K562 (cell line): ENCODE data around the gene RAD54L. TPM values are rescaled to one million over a fixed set of nuclear protein-coding genes. Genes with fewer than 3 reads are reported as not detected.

Source experiments
- BRD9 ChIP-seq: fragments of 450-650 bp; IDR thresholded peaks from 2 replicates; pipeline ENCODE4 v1.6.1; 2018; ENCODE audit warnings: low read depth; ENCODE audit not compliant: partially characterized antibody
- MAX ChIP-seq: sonication (generic); formaldehyde crosslinking; IDR thresholded peaks from 2 replicates; pipeline ENCODE4 v1.9.0; 2022; ENCODE audit warnings: mild to moderate bottlenecking, missing genetic modification reagents
- NBN ChIP-seq: fragments of 450-650 bp; IDR thresholded peaks from 2 replicates; pipeline ENCODE4 v1.6.1; 2016; ENCODE audit warnings: low read depth, mild to moderate bottlenecking
- PTRF ChIP-seq: fragments of 450-650 bp; IDR thresholded peaks from 2 replicates; pipeline ENCODE4 v1.6.1; 2016; ENCODE audit warnings: mild to moderate bottlenecking, missing genetic modification characterization, missing compliant biosample characterization
- REST ChIP-seq, 2 experiments: fragments of 450-650 bp; formaldehyde crosslinking in 1 of 2; IDR thresholded peaks; 2 replicates each; pipeline versions ENCODE4 v1.4.0 to v1.6.1; 2014 to 2020; ENCODE audit warnings: mild to moderate bottlenecking in 2 of 2, borderline replicate concordance in 1 of 2, low read depth in 1 of 2
- TBL1XR1 ChIP-seq, 2 experiments: IDR thresholded peaks; 2 replicates each; pipeline ENCODE4 v1.6.1; 2012; ENCODE audit warnings: improper control_type of control experiment in 2 of 2, low read length in 2 of 2, mild to moderate bottlenecking in 1 of 2
- ZNF512 ChIP-seq: IDR thresholded peaks from 2 replicates; pipeline ENCODE4 v1.6.1; 2016; ENCODE audit warnings: missing genetic modification characterization, missing compliant biosample characterization
- ZNF583 ChIP-seq: fragments of 250-450 bp; sonication (Bioruptor Pico); IDR thresholded peaks from 2 replicates; pipeline ENCODE4 v1.4.0; 2020
- ZSCAN32 ChIP-seq: fragments of 450-650 bp; formaldehyde crosslinking; IDR thresholded peaks from 2 replicates; pipeline ENCODE4 v1.4.0; 2020; ENCODE audit warnings: mild to moderate bottlenecking, moderate library complexity
- polyA plus RNA-seq, 8 experiments: library from polyadenylated mRNA; depleted of rRNA in 4 of 8; stranded (reverse) in 5 of 8; unstranded in 3 of 8; fragments of >200 nt; fragmentation: Nextera tagmentation in 2 of 8; fragmentation: Illumina TruSeq in 1 of 8; extraction: Ambion mirVana in 2 of 8; extraction: Trizol in 1 of 8; gene quantifications; 2 replicates each; pipeline versions ENCODE4 v1.2.1 to v1.2.3, GENCODE V29; 2011 to 2014; ENCODE audit warnings: inconsistent platforms in 1 of 8, missing spikeins in 1 of 8
- total RNA-seq, 7 experiments: library from RNA; depleted of rRNA in 6 of 7; stranded (reverse); fragments of >200 nt in 6 of 7; fragmentation: Illumina TruSeq in 2 of 7; extraction: Trizol in 2 of 7; gene quantifications; 2 replicates each; pipeline versions ENCODE4 v1.2.1 to v1.2.3, GENCODE V29; 2011 to 2021; ENCODE audit warnings: low replicate concordance in 1 of 7
- TF ChIP-seq, protein P1 (sequence below): fragments of 450-650 bp; IDR thresholded peaks from 2 replicates; pipeline ENCODE4 v1.6.1; 2016; ENCODE audit warnings: low read depth, mild to moderate bottlenecking, moderate library complexity
- TF ChIP-seq, protein P2 (sequence below): fragments of 450-650 bp; IDR thresholded peaks from 2 replicates; pipeline ENCODE4 v1.6.1; 2018; ENCODE audit not compliant: partially characterized antibody

RAD54L gene
- total and polyA plus RNA-seq, 9 of the 15 experiments (the other 6 are each of a cell fraction or from before 2014, with no cell fraction given), result 17.9 to 92.3 (median 37.5) TPM

DNA sequence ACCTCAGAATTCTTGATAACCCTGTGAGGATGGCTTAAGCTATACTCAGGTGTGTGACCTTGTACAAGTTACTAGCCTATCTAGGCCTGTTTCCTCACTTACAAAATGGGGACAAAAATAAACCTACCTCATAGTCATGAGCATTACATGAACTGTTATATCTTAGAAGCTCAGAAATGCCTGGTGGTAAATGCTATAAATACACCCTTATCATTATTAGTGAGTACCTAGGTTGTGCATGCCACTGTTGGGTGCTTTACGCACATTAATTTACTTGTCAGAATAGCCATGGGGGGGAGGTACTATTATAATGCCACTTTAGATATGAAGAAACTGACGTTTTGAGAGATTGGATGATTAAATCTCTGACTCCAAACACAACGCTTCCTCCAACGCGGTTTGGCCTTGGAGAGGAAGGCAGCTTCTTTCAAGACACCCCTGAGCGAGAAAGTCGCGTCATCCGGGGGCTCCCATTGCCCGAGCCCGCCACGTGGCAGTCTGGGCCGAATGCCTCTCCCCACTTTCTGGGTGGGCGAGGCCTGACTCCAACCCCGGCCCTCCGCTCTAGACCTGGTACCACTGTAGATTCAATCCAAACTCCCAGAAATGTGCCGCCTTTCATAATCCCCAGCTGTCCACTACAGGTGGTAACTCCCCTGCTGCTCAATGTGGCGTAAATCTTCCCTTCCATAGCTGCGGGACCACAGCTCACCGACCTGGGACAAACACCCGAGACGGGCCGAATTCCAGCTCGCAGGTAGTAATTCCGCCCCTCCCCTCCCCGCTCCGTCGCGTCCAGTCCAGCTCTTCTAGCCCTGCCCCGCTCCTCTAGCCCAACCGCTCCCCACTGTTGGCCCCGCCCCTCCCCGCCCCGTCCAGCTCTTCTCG, 771 bp upstream of the RAD54L start (continued):
- TF ChIP-seq REST (IDR thresholded peaks at IDR 0.05; ENCODE audit: borderline replicate concordance) (no peak), REST (CRISPR knock-in tag; IDR thresholded peaks at IDR 0.05; ENCODE audit: low read depth) (peak; percentile 82; the same call in 1 of the 2 replicates), NBN (peak; percentile 68), PTRF (no peak), TBL1XR1 (IDR thresholded peaks at IDR 0.05; ENCODE audit: low read length in 2 of 2) (no peak), ZNF512 (tag) (no peak), ZSCAN32 (CRISPR knock-in tag) (0 out of 2 replicates have a peak, but pooled peaks have one; percentile 27), ZNF583 (peak; percentile 56; the same call in 1 of the 2 replicates), MAX (CRISPR knock-in tag) (peak; percentile 93), BRD9 (peak; percentile 72)
- TF ChIP-seq, protein P1, sequence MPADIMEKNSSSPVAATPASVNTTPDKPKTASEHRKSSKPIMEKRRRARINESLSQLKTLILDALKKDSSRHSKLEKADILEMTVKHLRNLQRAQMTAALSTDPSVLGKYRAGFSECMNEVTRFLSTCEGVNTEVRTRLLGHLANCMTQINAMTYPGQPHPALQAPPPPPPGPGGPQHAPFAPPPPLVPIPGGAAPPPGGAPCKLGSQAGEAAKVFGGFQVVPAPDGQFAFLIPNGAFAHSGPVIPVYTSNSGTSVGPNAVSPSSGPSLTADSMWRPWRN, result 0 out of 2 replicates have a peak, but pooled peaks have one; percentile 18
- TF ChIP-seq, protein P2, sequence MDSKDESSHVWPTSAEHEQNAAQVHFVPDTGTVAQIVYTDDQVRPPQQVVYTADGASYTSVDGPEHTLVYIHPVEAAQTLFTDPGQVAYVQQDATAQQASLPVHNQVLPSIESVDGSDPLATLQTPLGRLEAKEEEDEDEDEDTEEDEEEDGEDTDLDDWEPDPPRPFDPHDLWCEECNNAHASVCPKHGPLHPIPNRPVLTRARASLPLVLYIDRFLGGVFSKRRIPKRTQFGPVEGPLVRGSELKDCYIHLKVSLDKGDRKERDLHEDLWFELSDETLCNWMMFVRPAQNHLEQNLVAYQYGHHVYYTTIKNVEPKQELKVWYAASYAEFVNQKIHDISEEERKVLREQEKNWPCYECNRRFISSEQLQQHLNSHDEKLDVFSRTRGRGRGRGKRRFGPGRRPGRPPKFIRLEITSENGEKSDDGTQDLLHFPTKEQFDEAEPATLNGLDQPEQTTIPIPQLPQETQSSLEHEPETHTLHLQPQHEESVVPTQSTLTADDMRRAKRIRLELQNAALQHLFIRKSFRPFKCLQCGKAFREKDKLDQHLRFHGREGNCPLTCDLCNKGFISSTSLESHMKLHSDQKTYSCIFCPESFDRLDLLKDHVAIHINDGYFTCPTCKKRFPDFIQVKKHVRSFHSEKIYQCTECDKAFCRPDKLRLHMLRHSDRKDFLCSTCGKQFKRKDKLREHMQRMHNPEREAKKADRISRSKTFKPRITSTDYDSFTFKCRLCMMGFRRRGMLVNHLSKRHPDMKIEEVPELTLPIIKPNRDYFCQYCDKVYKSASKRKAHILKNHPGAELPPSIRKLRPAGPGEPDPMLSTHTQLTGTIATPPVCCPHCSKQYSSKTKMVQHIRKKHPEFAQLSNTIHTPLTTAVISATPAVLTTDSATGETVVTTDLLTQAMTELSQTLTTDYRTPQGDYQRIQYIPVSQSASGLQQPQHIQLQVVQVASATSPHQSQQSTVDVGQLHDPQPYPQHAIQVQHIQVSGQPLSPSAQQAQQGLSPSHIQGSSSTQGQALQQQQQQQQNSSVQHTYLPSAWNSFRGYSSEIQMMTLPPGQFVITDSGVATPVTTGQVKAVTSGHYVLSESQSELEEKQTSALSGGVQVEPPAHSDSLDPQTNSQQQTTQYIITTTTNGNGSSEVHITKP, result peak; percentile 65
